WTC11 (cell line): Measurements from ENCODE around the gene GSK3B. TPM values are rescaled to one million over a fixed set of nuclear protein-coding genes. Genes with fewer than 3 reads are reported as not detected.

Source experiments
- ATAC-seq: fragments of 200-7000 bp; cut with Tn5 transposase; 2 replicates; pipeline ENCODE4 v1.10.0; 2021; ENCODE audit warnings: mild to moderate bottlenecking, moderate library complexity
- CTCF ChIA-PET: fragments of 300-600 bp; sonication (Branson Sonifier 250); formaldehyde crosslinking; loops from one replicate; lab custom pipeline; 2021; ENCODE audit warnings: antibody characterized with exemption; lab: Charles Lee
- POLR2A ChIA-PET: fragments of 350-600 bp; sonication (Branson Sonifier 250); formaldehyde crosslinking; loops from one replicate; lab custom pipeline; 2021; ENCODE audit warnings: antibody characterized with exemption; lab: Charles Lee
- DNase-seq: peaks from one replicate; pipeline ENCODE4 v3.0.0; 2021; ENCODE audit warnings: low spot score
- H3K27ac Mint-ChIP-seq: 2 replicates; pipeline ENCODE4 v1.8.0; 2021; ENCODE audit warnings: mixed read lengths
- H3K27me3 Mint-ChIP-seq: 2 replicates; pipeline ENCODE4 v1.8.0; 2021; ENCODE audit warnings: low read depth, mild to moderate bottlenecking, moderate library complexity, mixed read lengths
- H3K36me3 Mint-ChIP-seq: 2 replicates; pipeline ENCODE4 v1.8.0; 2021; ENCODE audit warnings: mixed read lengths
- H3K4me1 Mint-ChIP-seq: 2 replicates; pipeline ENCODE4 v1.8.0; 2022; ENCODE audit warnings: mixed read lengths
- H3K4me3 Mint-ChIP-seq: 2 replicates; pipeline ENCODE4 v1.8.0; 2021; ENCODE audit warnings: mild to moderate bottlenecking, moderate library complexity, mixed read lengths
- H3K9me3 Mint-ChIP-seq: 2 replicates; pipeline ENCODE4 v1.8.0; 2021; ENCODE audit warnings: mixed read lengths
- AR ChIP-seq: fragments of 250-450 bp; sonication (Bioruptor Pico); IDR thresholded peaks from 2 replicates; pipeline ENCODE4 v1.9.0; 2021; ENCODE audit warnings: mild to moderate bottlenecking
- ATF1 ChIP-seq: sonication (generic); formaldehyde crosslinking; IDR thresholded peaks from 2 replicates; pipeline ENCODE4 v1.8.1; 2023; ENCODE audit warnings: mild to moderate bottlenecking, moderate library complexity, missing genetic modification reagents
- CREM ChIP-seq: sonication (generic); formaldehyde crosslinking; IDR thresholded peaks from 2 replicates; pipeline ENCODE4 v1.8.1; 2022; ENCODE audit warnings: mild to moderate bottlenecking, missing genetic modification reagents, moderate library complexity
- E2F4 ChIP-seq: sonication (generic); formaldehyde crosslinking; IDR thresholded peaks from 2 replicates; pipeline ENCODE4 v1.8.1; 2022; ENCODE audit warnings: low read depth, mild to moderate bottlenecking, moderate library complexity, missing genetic modification reagents, borderline replicate concordance
- HMGA2 ChIP-seq: fragments of 250-450 bp; sonication (Bioruptor Pico); IDR thresholded peaks from 2 replicates; pipeline ENCODE4 v1.4.0; 2021; ENCODE audit warnings: mild to moderate bottlenecking, moderate library complexity
- HMGXB4 ChIP-seq: sonication (generic); formaldehyde crosslinking; IDR thresholded peaks from 2 replicates; pipeline ENCODE4 v1.8.1; 2023; ENCODE audit warnings: mild to moderate bottlenecking, moderate library complexity, missing genetic modification reagents
- IRF2 ChIP-seq: sonication (generic); formaldehyde crosslinking; IDR thresholded peaks from 2 replicates; pipeline ENCODE4 v1.8.0; 2022; ENCODE audit warnings: low read depth, missing genetic modification reagents, borderline replicate concordance
- JAZF1 ChIP-seq: fragments of 250-450 bp; sonication (Bioruptor Pico); IDR thresholded peaks from 2 replicates; pipeline ENCODE4 v1.9.0; 2021; ENCODE audit warnings: moderate library complexity, mild to moderate bottlenecking, inconsistent platforms
- JUN ChIP-seq: sonication (generic); formaldehyde crosslinking; IDR thresholded peaks from 2 replicates; pipeline ENCODE4 v1.8.0; 2023; ENCODE audit warnings: mild to moderate bottlenecking, missing genetic modification reagents
- KAT7 ChIP-seq: sonication (generic); formaldehyde crosslinking; IDR thresholded peaks from 2 replicates; pipeline ENCODE4 v1.8.1; 2023; ENCODE audit warnings: missing genetic modification reagents, mild to moderate bottlenecking, borderline replicate concordance
- NFATC4 ChIP-seq: fragments of 250-450 bp; sonication (Bioruptor Pico); IDR thresholded peaks from 2 replicates; pipeline ENCODE4 v1.9.0; 2021; ENCODE audit warnings: mild to moderate bottlenecking
- NR1H2 ChIP-seq: sonication (generic); formaldehyde crosslinking; IDR thresholded peaks from 2 replicates; pipeline ENCODE4 v1.9.0; 2021; ENCODE audit warnings: mild to moderate bottlenecking, moderate library complexity, missing genetic modification reagents
- SOX15 ChIP-seq: fragments of 250-450 bp; sonication (Bioruptor Pico); IDR thresholded peaks from 2 replicates; pipeline ENCODE4 v1.9.0; 2021; ENCODE audit warnings: mild to moderate bottlenecking
- TCF7 ChIP-seq: sonication (generic); formaldehyde crosslinking; IDR thresholded peaks from 2 replicates; pipeline ENCODE4 v1.8.0; 2022; ENCODE audit warnings: mild to moderate bottlenecking, low read depth, missing genetic modification reagents, moderate library complexity
- ZBTB43 ChIP-seq: sonication (generic); formaldehyde crosslinking; IDR thresholded peaks from 2 replicates; pipeline ENCODE4 v1.8.1; 2023; ENCODE audit warnings: mild to moderate bottlenecking, missing genetic modification reagents
- ZNF138 ChIP-seq: sonication (generic); formaldehyde crosslinking; conservative IDR thresholded peaks from 2 replicates; pipeline ENCODE4 v1.8.1; 2022; ENCODE audit warnings: mild to moderate bottlenecking, moderate library complexity, missing genetic modification reagents
- total RNA-seq: library from RNA; stranded (reverse); gene quantifications from 3 replicates; pipeline ENCODE4 v1.2.3, GENCODE V29; 2021
- TF ChIP-seq, protein P1 (sequence below): sonication (generic); formaldehyde crosslinking; IDR thresholded peaks from 2 replicates; pipeline ENCODE4 v1.8.1; 2022; ENCODE audit warnings: missing genetic modification reagents, borderline replicate concordance
- TF ChIP-seq, protein P2 (sequence below): sonication (generic); formaldehyde crosslinking; IDR thresholded peaks from 2 replicates; pipeline ENCODE4 v1.8.0; 2023; ENCODE audit warnings: mild to moderate bottlenecking, missing genetic modification reagents
- TF ChIP-seq, protein P3 (sequence below): sonication (generic); formaldehyde crosslinking; IDR thresholded peaks from 2 replicates; pipeline ENCODE4 v1.8.0; 2022; ENCODE audit warnings: mild to moderate bottlenecking, missing genetic modification reagents
- TF ChIP-seq, protein P4 (sequence below): sonication (generic); formaldehyde crosslinking; IDR thresholded peaks from 2 replicates; pipeline ENCODE4 v1.8.0; 2022; ENCODE audit warnings: mild to moderate bottlenecking, missing genetic modification reagents

The GSK3B gene
- total RNA-seq, 1 experiment from 2014 or later, result 48.9 TPM

GRCh38 chr3:119826711-119827608 lies 267.3 kb downstream of the GSK3B start:
- H3K36me3 Mint-ChIP-seq, result peaks cover 3% of the 10 kb centered on the region; the same call in 1 of the 2 replicates
- CTCF ChIA-PET, result interaction anchor here (0.8 kb wide), 1 partner anchor 136 kb away, joined by 3 read pairs; no protein-coding TSS in a partner anchor
- H3K9me3 Mint-ChIP-seq, result no peaks in the 10 kb centered on the region
- POLR2A ChIA-PET, result interaction anchor here (0.7 kb wide), 1 partner anchor 98 kb away, joined by 4 read pairs; no protein-coding TSS in a partner anchor
- H3K4me1 Mint-ChIP-seq, result peaks cover 65% of the 10 kb centered on the region
- no peak overlapping the region for H3K27ac Mint-ChIP-seq
- no peak for TF ChIP-seq SOX15 (CRISPR knock-in tag)
- TF ChIP-seq ATF1, result no peak
- TF ChIP-seq JAZF1, result no peak
- no peak for TF ChIP-seq HMGXB4
- TF ChIP-seq ZBTB43 (CRISPR knock-in tag), result no peak
- no peak for TF ChIP-seq IRF2 (CRISPR knock-in tag)
- TF ChIP-seq, protein P1, sequence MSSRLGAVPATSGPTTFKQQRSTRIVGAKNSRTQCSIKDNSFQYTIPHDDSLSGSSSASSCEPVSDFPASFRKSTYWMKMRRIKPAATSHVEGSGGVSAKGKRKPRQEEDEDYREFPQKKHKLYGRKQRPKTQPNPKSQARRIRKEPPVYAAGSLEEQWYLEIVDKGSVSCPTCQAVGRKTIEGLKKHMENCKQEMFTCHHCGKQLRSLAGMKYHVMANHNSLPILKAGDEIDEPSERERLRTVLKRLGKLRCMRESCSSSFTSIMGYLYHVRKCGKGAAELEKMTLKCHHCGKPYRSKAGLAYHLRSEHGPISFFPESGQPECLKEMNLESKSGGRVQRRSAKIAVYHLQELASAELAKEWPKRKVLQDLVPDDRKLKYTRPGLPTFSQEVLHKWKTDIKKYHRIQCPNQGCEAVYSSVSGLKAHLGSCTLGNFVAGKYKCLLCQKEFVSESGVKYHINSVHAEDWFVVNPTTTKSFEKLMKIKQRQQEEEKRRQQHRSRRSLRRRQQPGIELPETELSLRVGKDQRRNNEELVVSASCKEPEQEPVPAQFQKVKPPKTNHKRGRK, result no peak
- TF ChIP-seq, protein P2, sequence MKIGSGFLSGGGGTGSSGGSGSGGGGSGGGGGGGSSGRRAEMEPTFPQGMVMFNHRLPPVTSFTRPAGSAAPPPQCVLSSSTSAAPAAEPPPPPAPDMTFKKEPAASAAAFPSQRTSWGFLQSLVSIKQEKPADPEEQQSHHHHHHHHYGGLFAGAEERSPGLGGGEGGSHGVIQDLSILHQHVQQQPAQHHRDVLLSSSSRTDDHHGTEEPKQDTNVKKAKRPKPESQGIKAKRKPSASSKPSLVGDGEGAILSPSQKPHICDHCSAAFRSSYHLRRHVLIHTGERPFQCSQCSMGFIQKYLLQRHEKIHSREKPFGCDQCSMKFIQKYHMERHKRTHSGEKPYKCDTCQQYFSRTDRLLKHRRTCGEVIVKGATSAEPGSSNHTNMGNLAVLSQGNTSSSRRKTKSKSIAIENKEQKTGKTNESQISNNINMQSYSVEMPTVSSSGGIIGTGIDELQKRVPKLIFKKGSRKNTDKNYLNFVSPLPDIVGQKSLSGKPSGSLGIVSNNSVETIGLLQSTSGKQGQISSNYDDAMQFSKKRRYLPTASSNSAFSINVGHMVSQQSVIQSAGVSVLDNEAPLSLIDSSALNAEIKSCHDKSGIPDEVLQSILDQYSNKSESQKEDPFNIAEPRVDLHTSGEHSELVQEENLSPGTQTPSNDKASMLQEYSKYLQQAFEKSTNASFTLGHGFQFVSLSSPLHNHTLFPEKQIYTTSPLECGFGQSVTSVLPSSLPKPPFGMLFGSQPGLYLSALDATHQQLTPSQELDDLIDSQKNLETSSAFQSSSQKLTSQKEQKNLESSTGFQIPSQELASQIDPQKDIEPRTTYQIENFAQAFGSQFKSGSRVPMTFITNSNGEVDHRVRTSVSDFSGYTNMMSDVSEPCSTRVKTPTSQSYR (CRISPR knock-in tag), result no peak
- no peak for TF ChIP-seq JUN (CRISPR knock-in tag)
- TF ChIP-seq, protein P3, sequence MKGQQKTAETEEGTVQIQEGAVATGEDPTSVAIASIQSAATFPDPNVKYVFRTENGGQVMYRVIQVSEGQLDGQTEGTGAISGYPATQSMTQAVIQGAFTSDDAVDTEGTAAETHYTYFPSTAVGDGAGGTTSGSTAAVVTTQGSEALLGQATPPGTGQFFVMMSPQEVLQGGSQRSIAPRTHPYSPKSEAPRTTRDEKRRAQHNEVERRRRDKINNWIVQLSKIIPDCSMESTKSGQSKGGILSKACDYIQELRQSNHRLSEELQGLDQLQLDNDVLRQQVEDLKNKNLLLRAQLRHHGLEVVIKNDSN (CRISPR knock-in tag), result no peak
- TF ChIP-seq ZNF138 (CRISPR knock-in tag), result no peak
- TF ChIP-seq CREM (CRISPR knock-in tag), result no peak
- TF ChIP-seq E2F4 (CRISPR knock-in tag), result no peak
- no peak for TF ChIP-seq NFATC4 (CRISPR knock-in tag)
- TF ChIP-seq AR (CRISPR knock-in tag), result no peak
- TF ChIP-seq TCF7 (CRISPR knock-in tag), result no peak
- TF ChIP-seq, protein P4, sequence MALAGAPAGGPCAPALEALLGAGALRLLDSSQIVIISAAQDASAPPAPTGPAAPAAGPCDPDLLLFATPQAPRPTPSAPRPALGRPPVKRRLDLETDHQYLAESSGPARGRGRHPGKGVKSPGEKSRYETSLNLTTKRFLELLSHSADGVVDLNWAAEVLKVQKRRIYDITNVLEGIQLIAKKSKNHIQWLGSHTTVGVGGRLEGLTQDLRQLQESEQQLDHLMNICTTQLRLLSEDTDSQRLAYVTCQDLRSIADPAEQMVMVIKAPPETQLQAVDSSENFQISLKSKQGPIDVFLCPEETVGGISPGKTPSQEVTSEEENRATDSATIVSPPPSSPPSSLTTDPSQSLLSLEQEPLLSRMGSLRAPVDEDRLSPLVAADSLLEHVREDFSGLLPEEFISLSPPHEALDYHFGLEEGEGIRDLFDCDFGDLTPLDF (CRISPR knock-in tag), result no peak
- TF ChIP-seq HMGA2, result no peak
- TF ChIP-seq KAT7 (CRISPR knock-in tag), result no peak
- no peak for TF ChIP-seq NR1H2 (CRISPR knock-in tag)
- DNase-seq (no peak), ATAC-seq (no peak)
- no peak overlapping the region; the same call in 1 of the 2 replicates for H3K4me3 Mint-ChIP-seq
- H3K27me3 Mint-ChIP-seq, result no peaks in the 10 kb centered on the region
